Measurements from ENCODE around the gene ADPRM. TPM values are rescaled to one million over a fixed set of nuclear protein-coding genes. Genes with fewer than 3 reads are reported as not detected.
A peak's percentile ranks its signal among the peaks of the same experiment; 100 is the strongest.

Gene ADPRM
- polyA plus RNA-seq, 1 of the 3 experiments (the other 2 are of a cell fraction): 7.6 TPM

DNA sequence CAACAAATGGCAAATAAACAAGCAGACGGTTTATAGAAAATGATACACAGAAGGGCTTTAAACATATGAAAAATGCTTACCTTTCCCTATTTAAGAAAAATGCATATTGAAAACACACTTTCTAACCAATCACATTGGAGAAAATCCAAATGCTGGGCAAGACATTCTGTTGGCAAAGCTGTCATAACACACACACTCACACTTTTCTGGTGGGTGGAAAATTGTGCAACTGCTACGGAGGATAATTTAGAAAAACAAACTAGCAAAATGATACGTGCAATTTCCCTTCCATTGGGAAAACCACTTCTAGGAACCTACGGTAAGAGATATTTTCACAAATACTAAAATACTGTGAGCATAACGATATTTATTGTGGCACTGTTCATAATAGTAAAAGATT is 30.5 kb upstream of the ADPRM start:
- Histone ChIP-seq H3K9me2 (no peaks in the 10 kb centered on the region), H3K4me3 (ENCODE audit: low read depth in 2 of 2, low read length in 1 of 2) (no peak overlapping the region), H3K79me2 (ENCODE audit: insufficient read depth) (no peaks in the 10 kb centered on the region), H3K27me3 (ENCODE audit: insufficient read depth) (no peaks in the 10 kb centered on the region), H3K4me2 (no peak overlapping the region), H3K4me1 (ENCODE audit: control insufficient read depth in 1 of 2, insufficient read depth in 2 of 2, low read depth in 1 of 2, low read length in 1 of 2) (no peaks in the 10 kb centered on the region), H3K9me3 (no peaks in the 10 kb centered on the region), H4K20me1 (ENCODE audit: insufficient read depth) (no peaks in the 10 kb centered on the region), H3K27ac (ENCODE audit: low read depth in 2 of 2, low read length in 1 of 2) (no peak overlapping the region), H3F3A (replicated peaks; ENCODE audit: insufficient read depth) (no peaks in the 10 kb centered on the region), H2AFZ (ENCODE audit: low read depth) (no peak overlapping the region), H3K9ac (no peak overlapping the region), H3K36me3 (replicated peaks in 1 of 2; ENCODE audit: control insufficient read depth in 1 of 2, insufficient read depth in 2 of 2, low read length in 1 of 2) (no peaks in the 10 kb centered on the region)
- TF ChIP-seq, protein P1, sequence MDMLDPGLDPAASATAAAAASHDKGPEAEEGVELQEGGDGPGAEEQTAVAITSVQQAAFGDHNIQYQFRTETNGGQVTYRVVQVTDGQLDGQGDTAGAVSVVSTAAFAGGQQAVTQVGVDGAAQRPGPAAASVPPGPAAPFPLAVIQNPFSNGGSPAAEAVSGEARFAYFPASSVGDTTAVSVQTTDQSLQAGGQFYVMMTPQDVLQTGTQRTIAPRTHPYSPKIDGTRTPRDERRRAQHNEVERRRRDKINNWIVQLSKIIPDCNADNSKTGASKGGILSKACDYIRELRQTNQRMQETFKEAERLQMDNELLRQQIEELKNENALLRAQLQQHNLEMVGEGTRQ (IDR thresholded peaks at IDR 0.05; ENCODE audit: borderline replicate concordance, low read depth, low read length): no peak
- 95% methylated on average over 5 of the region's 5 CpGs for WGBS (ENCODE audit: low lambda C conversion rate)
- DNase-seq: no peak
- ChIA-PET CTCF (no interaction called here), POLR2A (no interaction called here)

DNA sequence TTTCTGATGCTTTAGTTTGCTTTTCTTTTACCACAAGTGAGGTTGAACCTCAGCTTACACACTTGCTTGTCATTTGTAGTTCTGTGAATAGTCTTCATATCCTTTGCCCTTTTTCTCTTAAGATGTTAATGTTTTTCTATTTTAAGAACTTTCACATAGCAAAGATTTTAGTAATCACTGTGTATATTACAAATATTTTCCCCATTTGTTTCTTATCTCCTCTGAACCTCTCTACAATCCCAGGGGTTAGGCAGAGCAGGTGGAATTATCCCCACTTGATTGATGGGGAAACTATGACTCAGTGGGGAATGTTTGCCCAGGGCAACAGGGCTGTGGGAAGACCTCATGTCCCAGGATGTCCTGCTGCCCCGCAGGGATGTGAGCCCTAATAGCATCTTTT is 28.6 kb upstream of the ADPRM start:
- Histone ChIP-seq H3K4me1 (ENCODE audit: control insufficient read depth in 1 of 2, insufficient read depth in 2 of 2, low read depth in 1 of 2, low read length in 1 of 2) (no peaks in the 10 kb centered on the region), H2AFZ (ENCODE audit: low read depth) (no peak overlapping the region), H3K27me3 (ENCODE audit: insufficient read depth) (no peaks in the 10 kb centered on the region), H3K4me2 (no peak overlapping the region; the same call in 1 of the 2 replicates), H3K9me3 (no peaks in the 10 kb centered on the region), H4K20me1 (ENCODE audit: insufficient read depth) (no peaks in the 10 kb centered on the region), H3F3A (replicated peaks; ENCODE audit: insufficient read depth) (no peaks in the 10 kb centered on the region), H3K9me2 (no peaks in the 10 kb centered on the region), H3K36me3 (replicated peaks in 1 of 2; ENCODE audit: control insufficient read depth in 1 of 2, insufficient read depth in 2 of 2, low read length in 1 of 2) (no peaks in the 10 kb centered on the region), H3K9ac (0 out of 2 replicates have a peak overlapping the region, but pooled peaks have one; percentile 8), H3K27ac (ENCODE audit: low read depth in 2 of 2, low read length in 1 of 2) (peak overlapping the region in 1 of 2 experiments; percentile 32; a peak in 2 of 4 replicates), H3K79me2 (ENCODE audit: insufficient read depth) (no peaks in the 10 kb centered on the region), H3K4me3 (ENCODE audit: low read depth in 2 of 2, low read length in 1 of 2) (no peak overlapping the region)
- 80% methylated on average over 1 of the region's 1 CpG for WGBS (ENCODE audit: low lambda C conversion rate)
- POLR2A ChIA-PET: no interaction called here
- no peak for DNase-seq
- CTCF ChIA-PET: interaction anchor here (3.0 kb wide), 1 partner anchor 22 kb away, joined by 11 read pairs; no protein-coding TSS in a partner anchor
- no peak for TF ChIP-seq NRF1 (IDR thresholded peaks at IDR 0.05; ENCODE audit: low read depth, low read length)
- TF ChIP-seq SIN3A (IDR thresholded peaks at IDR 0.05; ENCODE audit: borderline replicate concordance, low read depth, low read length): no peak
- TF ChIP-seq, protein P2, sequence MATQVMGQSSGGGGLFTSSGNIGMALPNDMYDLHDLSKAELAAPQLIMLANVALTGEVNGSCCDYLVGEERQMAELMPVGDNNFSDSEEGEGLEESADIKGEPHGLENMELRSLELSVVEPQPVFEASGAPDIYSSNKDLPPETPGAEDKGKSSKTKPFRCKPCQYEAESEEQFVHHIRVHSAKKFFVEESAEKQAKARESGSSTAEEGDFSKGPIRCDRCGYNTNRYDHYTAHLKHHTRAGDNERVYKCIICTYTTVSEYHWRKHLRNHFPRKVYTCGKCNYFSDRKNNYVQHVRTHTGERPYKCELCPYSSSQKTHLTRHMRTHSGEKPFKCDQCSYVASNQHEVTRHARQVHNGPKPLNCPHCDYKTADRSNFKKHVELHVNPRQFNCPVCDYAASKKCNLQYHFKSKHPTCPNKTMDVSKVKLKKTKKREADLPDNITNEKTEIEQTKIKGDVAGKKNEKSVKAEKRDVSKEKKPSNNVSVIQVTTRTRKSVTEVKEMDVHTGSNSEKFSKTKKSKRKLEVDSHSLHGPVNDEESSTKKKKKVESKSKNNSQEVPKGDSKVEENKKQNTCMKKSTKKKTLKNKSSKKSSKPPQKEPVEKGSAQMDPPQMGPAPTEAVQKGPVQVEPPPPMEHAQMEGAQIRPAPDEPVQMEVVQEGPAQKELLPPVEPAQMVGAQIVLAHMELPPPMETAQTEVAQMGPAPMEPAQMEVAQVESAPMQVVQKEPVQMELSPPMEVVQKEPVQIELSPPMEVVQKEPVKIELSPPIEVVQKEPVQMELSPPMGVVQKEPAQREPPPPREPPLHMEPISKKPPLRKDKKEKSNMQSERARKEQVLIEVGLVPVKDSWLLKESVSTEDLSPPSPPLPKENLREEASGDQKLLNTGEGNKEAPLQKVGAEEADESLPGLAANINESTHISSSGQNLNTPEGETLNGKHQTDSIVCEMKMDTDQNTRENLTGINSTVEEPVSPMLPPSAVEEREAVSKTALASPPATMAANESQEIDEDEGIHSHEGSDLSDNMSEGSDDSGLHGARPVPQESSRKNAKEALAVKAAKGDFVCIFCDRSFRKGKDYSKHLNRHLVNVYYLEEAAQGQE (IDR thresholded peaks at IDR 0.05; ENCODE audit: low read depth, low read length): no peak
- no peak for TF ChIP-seq SMC3 (IDR thresholded peaks at IDR 0.05; ENCODE audit: low read depth, low read length)
- TF ChIP-seq RAD21 (IDR thresholded peaks at IDR 0.05; ENCODE audit: low read length): no peak
- TF ChIP-seq RXRA (IDR thresholded peaks at IDR 0.05; ENCODE audit: borderline replicate concordance, low read depth): 0 out of 2 replicates have a peak, but pooled peaks have one; percentile 17
- TF ChIP-seq GATA2 (CRISPR knock-in tag; IDR thresholded peaks at IDR 0.05): no peak
- no peak for TF ChIP-seq YY1 (IDR thresholded peaks at IDR 0.05; ENCODE audit: low read depth)
- TF ChIP-seq GABPA (IDR thresholded peaks at IDR 0.05; ENCODE audit: low read depth): no peak
- TF ChIP-seq JUND (IDR thresholded peaks at IDR 0.05): peak; percentile 57
- TF ChIP-seq FOSL2 (IDR thresholded peaks at IDR 0.05; ENCODE audit: borderline replicate concordance, low read depth): peak; percentile 48; the same call in 1 of the 2 replicates
- TF ChIP-seq, protein P3, sequence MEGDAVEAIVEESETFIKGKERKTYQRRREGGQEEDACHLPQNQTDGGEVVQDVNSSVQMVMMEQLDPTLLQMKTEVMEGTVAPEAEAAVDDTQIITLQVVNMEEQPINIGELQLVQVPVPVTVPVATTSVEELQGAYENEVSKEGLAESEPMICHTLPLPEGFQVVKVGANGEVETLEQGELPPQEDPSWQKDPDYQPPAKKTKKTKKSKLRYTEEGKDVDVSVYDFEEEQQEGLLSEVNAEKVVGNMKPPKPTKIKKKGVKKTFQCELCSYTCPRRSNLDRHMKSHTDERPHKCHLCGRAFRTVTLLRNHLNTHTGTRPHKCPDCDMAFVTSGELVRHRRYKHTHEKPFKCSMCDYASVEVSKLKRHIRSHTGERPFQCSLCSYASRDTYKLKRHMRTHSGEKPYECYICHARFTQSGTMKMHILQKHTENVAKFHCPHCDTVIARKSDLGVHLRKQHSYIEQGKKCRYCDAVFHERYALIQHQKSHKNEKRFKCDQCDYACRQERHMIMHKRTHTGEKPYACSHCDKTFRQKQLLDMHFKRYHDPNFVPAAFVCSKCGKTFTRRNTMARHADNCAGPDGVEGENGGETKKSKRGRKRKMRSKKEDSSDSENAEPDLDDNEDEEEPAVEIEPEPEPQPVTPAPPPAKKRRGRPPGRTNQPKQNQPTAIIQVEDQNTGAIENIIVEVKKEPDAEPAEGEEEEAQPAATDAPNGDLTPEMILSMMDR (IDR thresholded peaks at IDR 0.05): no peak
- no peak for TF ChIP-seq FOXJ3 (CRISPR knock-in tag; IDR thresholded peaks at IDR 0.05)
- TF ChIP-seq, protein P4, sequence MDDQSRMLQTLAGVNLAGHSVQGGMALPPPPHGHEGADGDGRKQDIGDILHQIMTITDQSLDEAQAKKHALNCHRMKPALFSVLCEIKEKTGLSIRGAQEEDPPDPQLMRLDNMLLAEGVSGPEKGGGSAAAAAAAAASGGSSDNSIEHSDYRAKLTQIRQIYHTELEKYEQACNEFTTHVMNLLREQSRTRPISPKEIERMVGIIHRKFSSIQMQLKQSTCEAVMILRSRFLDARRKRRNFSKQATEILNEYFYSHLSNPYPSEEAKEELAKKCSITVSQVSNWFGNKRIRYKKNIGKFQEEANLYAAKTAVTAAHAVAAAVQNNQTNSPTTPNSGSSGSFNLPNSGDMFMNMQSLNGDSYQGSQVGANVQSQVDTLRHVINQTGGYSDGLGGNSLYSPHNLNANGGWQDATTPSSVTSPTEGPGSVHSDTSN (IDR thresholded peaks at IDR 0.05): peak; percentile 79
- no peak for TF ChIP-seq FOXM1 (IDR thresholded peaks at IDR 0.05; ENCODE audit: low read depth)
- TF ChIP-seq, protein P5, sequence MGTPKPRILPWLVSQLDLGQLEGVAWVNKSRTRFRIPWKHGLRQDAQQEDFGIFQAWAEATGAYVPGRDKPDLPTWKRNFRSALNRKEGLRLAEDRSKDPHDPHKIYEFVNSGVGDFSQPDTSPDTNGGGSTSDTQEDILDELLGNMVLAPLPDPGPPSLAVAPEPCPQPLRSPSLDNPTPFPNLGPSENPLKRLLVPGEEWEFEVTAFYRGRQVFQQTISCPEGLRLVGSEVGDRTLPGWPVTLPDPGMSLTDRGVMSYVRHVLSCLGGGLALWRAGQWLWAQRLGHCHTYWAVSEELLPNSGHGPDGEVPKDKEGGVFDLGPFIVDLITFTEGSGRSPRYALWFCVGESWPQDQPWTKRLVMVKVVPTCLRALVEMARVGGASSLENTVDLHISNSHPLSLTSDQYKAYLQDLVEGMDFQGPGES (IDR thresholded peaks at IDR 0.05; ENCODE audit: low read depth, low read length): no peak
- peak in 1 of 2 experiments; percentile 31; a peak in 1 of 4 replicates for TF ChIP-seq EP300 (IDR thresholded peaks at IDR 0.05; ENCODE audit: borderline replicate concordance in 1 of 2, low read depth in 1 of 2, low read length in 1 of 2)
- no peak for TF ChIP-seq CHD2 (IDR thresholded peaks at IDR 0.05; ENCODE audit: low read length, partially characterized antibody)
